Keratinocyte (primary cell): ENCODE data around the gene SNX20. TPM values are rescaled to one million over a fixed set of nuclear protein-coding genes. Genes with fewer than 3 reads are reported as not detected.
A peak's percentile ranks its signal among the peaks of the same experiment; 100 is the strongest.

ENCODE experiments used
- DNase-seq: peaks from one replicate; pipeline ENCODE4 v3.0.0-alpha.2; 2011; ENCODE audit warnings: low read depth, missing footprints, low spot score
- FAIRE-seq: peaks from 2 replicates; lab custom pipeline; 2011; peaks lifted over from hg19 to GRCh38; lab: Jason Lieb, UNC
- H2AFZ ChIP-seq: 2 replicates; pipeline ENCODE4 v1.6.0; 2012; ENCODE audit warnings: low read length, control low read depth, inconsistent platforms; ENCODE audit not compliant: control insufficient read depth
- H3K27ac ChIP-seq: 2 replicates; pipeline ENCODE4 v1.5.1; 2011; ENCODE audit warnings: low read length; ENCODE audit not compliant: control insufficient read depth, insufficient read depth
- H3K27me3 ChIP-seq: 3 replicates; pipeline ENCODE4 v1.6.0; 2011; ENCODE audit warnings: low read length; ENCODE audit not compliant: control insufficient read depth, insufficient read depth; ENCODE audit errors: extremely low read depth
- H3K36me3 ChIP-seq, 2 experiments: 2 replicates in 1 of 2; 3 replicates in 1 of 2; pipeline ENCODE4 v1.5.1; 2011; ENCODE audit warnings: low read length in 2 of 2, mild to moderate bottlenecking in 1 of 2; ENCODE audit not compliant: control insufficient read depth in 2 of 2, insufficient read depth in 2 of 2; ENCODE audit errors: extremely low read depth in 1 of 2
- H3K4me1 ChIP-seq: 3 replicates; pipeline ENCODE4 v1.5.1; 2011; ENCODE audit warnings: low read length; ENCODE audit not compliant: control insufficient read depth, insufficient read depth; ENCODE audit errors: extremely low read depth
- H3K4me2 ChIP-seq: 3 replicates; pipeline ENCODE4 v1.6.0; 2011; ENCODE audit warnings: low read depth, low read length; ENCODE audit not compliant: control insufficient read depth, insufficient read depth; ENCODE audit errors: extremely low read depth
- H3K4me3 ChIP-seq, 3 experiments: fragments of 200-600 bp in 1 of 3; sonication (generic) in 1 of 3; 2 replicates in 2 of 3; 3 replicates in 1 of 3; pipeline ENCODE4 v1.5.1; 2011 to 2016; ENCODE audit warnings: low read length in 3 of 3, mild to moderate bottlenecking in 3 of 3, control low read depth in 2 of 3, inconsistent platforms in 1 of 3, low read depth in 1 of 3, mixed read lengths in 1 of 3, mixed run types in 1 of 3, moderate library complexity in 1 of 3; ENCODE audit not compliant: control insufficient read depth in 2 of 3, insufficient read depth in 2 of 3; ENCODE audit errors: extremely low read depth in 1 of 3
- H3K79me2 ChIP-seq: 2 replicates; pipeline ENCODE4 v1.6.0; 2012; ENCODE audit warnings: low read length; ENCODE audit not compliant: control insufficient read depth, insufficient read depth
- H3K9ac ChIP-seq: 3 replicates; pipeline ENCODE4 v1.6.0; 2011; ENCODE audit warnings: low read length; ENCODE audit not compliant: control insufficient read depth, insufficient read depth; ENCODE audit errors: extremely low read depth
- H3K9me1 ChIP-seq: 3 replicates; pipeline ENCODE4 v1.6.0; 2011; ENCODE audit warnings: low read length; ENCODE audit not compliant: control insufficient read depth, insufficient read depth; ENCODE audit errors: extremely low read depth
- H3K9me3 ChIP-seq: 2 replicates; pipeline ENCODE4 v1.5.1; 2012; ENCODE audit warnings: low read depth, low read length; ENCODE audit not compliant: control insufficient read depth
- H4K20me1 ChIP-seq: 3 replicates; pipeline ENCODE4 v1.6.0; 2011; ENCODE audit warnings: low read length; ENCODE audit not compliant: control insufficient read depth, insufficient read depth; ENCODE audit errors: extremely low read depth
- CTCF ChIP-seq, 3 experiments: IDR thresholded peaks in 1 of 3; conservative IDR thresholded peaks in 1 of 3; optimal IDR thresholded peaks in 1 of 3; 2 replicates in 2 of 3; 3 replicates in 1 of 3; pipeline versions ENCODE3 to v1.5.1; 2011; ENCODE audit warnings: low read length in 3 of 3, mild to moderate bottlenecking in 3 of 3, moderate library complexity in 2 of 3, control low read depth in 1 of 3, inconsistent platforms in 1 of 3; ENCODE audit not compliant: insufficient read depth in 2 of 3; ENCODE audit errors: extremely low read depth in 1 of 3
- EZH2 ChIP-seq: IDR thresholded peaks from one replicate; pipeline ENCODE4 v1.6.1; 2012; ENCODE audit warnings: inconsistent platforms, mild to moderate bottlenecking, low read length, moderate library complexity
- dilution Hi-C: fragments of 300-500 bp; cut with MboI; formaldehyde crosslinking; loops from one replicate; pipeline ENCODE4 v1.7.0; 2020; ENCODE audit warnings: low sequenced_read_pairs; ENCODE audit not compliant: extremely low pct_ligation_motif_present
- polyA plus RNA-seq, 5 experiments: library from polyadenylated mRNA; depleted of rRNA in 3 of 5; stranded (reverse) in 3 of 5; stranded (forward) in 1 of 5; unstranded in 1 of 5; fragments of >200 nt; gene quantifications; 1 replicate in 1 of 5; 2 replicates in 3 of 5; 3 replicates in 1 of 5; pipeline versions ENCODE4 v1.2.1 to v1.2.3, GENCODE V29; 2011 to 2012; ENCODE audit warnings: missing spikeins in 2 of 5, low read depth in 1 of 5, low replicate concordance in 1 of 5

SNX20 gene
- polyA plus RNA-seq, 1 donor (not counting 4 experiments of a cell fraction or from before 2014, with no cell fraction given): not detected

GRCh38 chr16:50644729-50645128 lies 36.4 kb downstream of the SNX20 start:
- no peak overlapping the region for H3K27ac ChIP-seq
- H3K36me3 ChIP-seq: no peaks in the 10 kb centered on the region
- no peaks in the 10 kb centered on the region for H3K9me1 ChIP-seq
- no peaks in the 10 kb centered on the region for H3K79me2 ChIP-seq
- dilution Hi-C loops: no loop called here
- no peak overlapping the region for H3K4me3 ChIP-seq
- TF ChIP-seq EZH2 (no peak), CTCF (optimal IDR thresholded peaks at IDR 0.05 in 1 of 3, IDR thresholded peaks at IDR 0.05 in 1 of 3, conservative IDR thresholded peaks at IDR 0.05 in 1 of 3; ENCODE audit: extremely low read depth in 1 of 3, insufficient read depth in 2 of 3, low read length in 3 of 3) (peak; percentile 25 to 52 (median 49))
- no peaks in the 10 kb centered on the region for H3K9me3 ChIP-seq
- no peak overlapping the region for H3K4me2 ChIP-seq
- no peaks in the 10 kb centered on the region for H3K4me1 ChIP-seq
- H3K9ac ChIP-seq: no peak overlapping the region
- DNase-seq (no peak), FAIRE-seq (no peak)
- no peaks in the 10 kb centered on the region for H4K20me1 ChIP-seq
- no peak overlapping the region for H2AFZ ChIP-seq
- no peaks in the 10 kb centered on the region for H3K27me3 ChIP-seq

- no peak overlapping the region for H3K4me3 ChIP-seq
- H3K79me2 ChIP-seq: no peaks in the 10 kb centered on the region
- no peaks in the 10 kb centered on the region for H3K36me3 ChIP-seq
- no peaks in the 10 kb centered on the region for H3K9me1 ChIP-seq
- H3K4me2 ChIP-seq: no peak overlapping the region
- H3K27ac ChIP-seq: no peak overlapping the region
- DNase-seq (no peak), FAIRE-seq (no peak)
- H3K9ac ChIP-seq: no peak overlapping the region
- dilution Hi-C loops: no loop called here
- H3K4me1 ChIP-seq: no peaks in the 10 kb centered on the region
- H2AFZ ChIP-seq: no peak overlapping the region
- no peaks in the 10 kb centered on the region for H3K27me3 ChIP-seq
- H4K20me1 ChIP-seq: no peaks in the 10 kb centered on the region
- TF ChIP-seq EZH2 (no peak), CTCF (optimal IDR thresholded peaks at IDR 0.05 in 1 of 3, IDR thresholded peaks at IDR 0.05 in 1 of 3, conservative IDR thresholded peaks at IDR 0.05 in 1 of 3; ENCODE audit: extremely low read depth in 1 of 3, insufficient read depth in 2 of 3, low read length in 3 of 3) (no peak)
- H3K9me3 ChIP-seq: no peaks in the 10 kb centered on the region
These were observed 36.9 kb downstream of the SNX20 start for GRCh38 chr16:50644245-50644644.
